Panc1 (cell line): ENCODE data around the gene RAD21L1.

Experiments used
- CTCF ChIP-seq: fragments of 450-650 bp; IDR thresholded peaks from 2 replicates; pipeline ENCODE4 v1.5.1; 2017; ENCODE audit warnings: mild to moderate bottlenecking
- POLR2AphosphoS5 ChIP-seq: IDR thresholded peaks from 2 replicates; pipeline ENCODE4 v1.6.1; 2012; ENCODE audit warnings: mild to moderate bottlenecking, low read depth, low read length, moderate library complexity
- REST ChIP-seq, 2 experiments: IDR thresholded peaks; 2 replicates each; pipeline ENCODE4 v1.6.1; 2011 to 2012; ENCODE audit warnings: low read depth in 2 of 2, control low read depth in 1 of 2, low read length in 1 of 2, mild to moderate bottlenecking in 1 of 2, moderate library complexity in 1 of 2; ENCODE audit not compliant: insufficient read depth in 1 of 2
- SIN3A ChIP-seq: IDR thresholded peaks from 2 replicates; pipeline ENCODE4 v1.6.1; 2012; ENCODE audit warnings: low read depth, mild to moderate bottlenecking, low read length, moderate library complexity, borderline replicate concordance; ENCODE audit not compliant: insufficient read depth
- TCF7L2 ChIP-seq: IDR thresholded peaks from 2 replicates; pipeline ENCODE4 v1.6.1; 2011; ENCODE audit warnings: mild to moderate bottlenecking, low read depth, low read length, inconsistent platforms

GRCh38 chr20:1190847-1191246 lies 35.0 kb upstream of the RAD21L1 start:
- TF ChIP-seq CTCF: no peak
- no peak for TF ChIP-seq POLR2AphosphoS5
- no peak for TF ChIP-seq REST (IDR thresholded peaks at IDR 0.05; ENCODE audit: insufficient read depth in 1 of 2, low read depth in 2 of 2, low read length in 1 of 2)
- TF ChIP-seq SIN3A: no peak
- TF ChIP-seq TCF7L2: no peak
